HepG2 (cell line): ENCODE data around the gene UGP2. TPM values are rescaled to one million over a fixed set of nuclear protein-coding genes. Genes with fewer than 3 reads are reported as not detected.

Source experiments
- ATAC-seq: fragments of 200-7000 bp; cut with Tn5 transposase; 3 replicates; pipeline ENCODE4 v1.9.1; 2020; ENCODE audit warnings: mild to moderate bottlenecking, moderate library complexity
- BruUV-seq: library from RNA; stranded (reverse); fragments of 400-500 nt; replicated peaks from 2 replicates; lab custom pipeline; 2021; lab: Mats Ljungman, UMichigan
- CTCF ChIA-PET: fragments of 300-600 bp; formaldehyde crosslinking; extraction: SDS; loops from one replicate; lab custom pipeline; 2021; ENCODE audit warnings: low total read pairs, inconsistent platforms, low intra/inter-chr PET ratio; lab: Yijun Ruan, JAX
- POLR2A ChIA-PET: fragments of 350-600 bp; sonication (Branson Sonifier 250); formaldehyde crosslinking; loops from one replicate; lab custom pipeline; 2020; ENCODE audit warnings: antibody characterized with exemption, inconsistent platforms; lab: Yijun Ruan, JAX
- DNase-seq: peaks from one replicate; pipeline ENCODE4 v3.0.0-alpha.2; 2015; ENCODE audit warnings: low spot score
- FAIRE-seq: peaks from 3 replicates; lab custom pipeline; 2011; peaks lifted over from hg19 to GRCh38; lab: Jason Lieb, UNC
- H2AFZ ChIP-seq: one replicate; pipeline ENCODE4 v1.6.1; 2011; ENCODE audit warnings: low read length, inconsistent platforms
- H3K27ac ChIP-seq: fragments of 300-600 bp; 3 replicates; pipeline ENCODE4 v1.8.0; 2011; ENCODE audit warnings: mixed run types, mild to moderate bottlenecking, mixed read lengths, low read length, inconsistent platforms; ENCODE audit not compliant: insufficient read depth; ENCODE audit errors: extremely low read length
- H3K27me3 ChIP-seq, 2 experiments: fragments of 200-600 bp in 1 of 2; 2 replicates in 1 of 2; 3 replicates in 1 of 2; pipeline versions ENCODE4 v1.6.0 to v1.8.0; 2011; ENCODE audit warnings: low read length in 2 of 2, mild to moderate bottlenecking in 2 of 2, moderate library complexity in 2 of 2, inconsistent platforms in 1 of 2; ENCODE audit not compliant: insufficient read depth in 2 of 2, control insufficient read depth in 1 of 2
- H3K36me3 ChIP-seq, 2 experiments: fragments of 200-600 bp in 1 of 2; replicated peaks in 1 of 2; 2 replicates in 1 of 2; 3 replicates in 1 of 2; pipeline versions ENCODE4 v1.5.1 to v1.8.0; 2011; ENCODE audit warnings: low read length in 2 of 2, inconsistent platforms in 1 of 2; ENCODE audit not compliant: insufficient read depth in 2 of 2, control insufficient read depth in 1 of 2
- H3K4me1 ChIP-seq: 2 replicates; pipeline ENCODE4 v1.5.1; 2012; ENCODE audit warnings: low read length, inconsistent platforms; ENCODE audit not compliant: insufficient read depth
- H3K4me2 ChIP-seq: 2 replicates; pipeline ENCODE4 v1.6.0; 2011; ENCODE audit warnings: low read depth, low read length, inconsistent platforms
- H3K4me3 ChIP-seq, 3 experiments: fragments of 200-600 bp in 1 of 3; sonication (generic), shearing (Covaris generic) in 1 of 3; replicated peaks in 1 of 3; 2 replicates each; pipeline ENCODE4 v1.5.1; 2011 to 2016; ENCODE audit warnings: low read length in 3 of 3, inconsistent platforms in 2 of 3, low read depth in 2 of 3, mild to moderate bottlenecking in 2 of 3, control low read depth in 1 of 3, mixed read lengths in 1 of 3; ENCODE audit not compliant: insufficient read depth in 1 of 3
- H3K79me2 ChIP-seq: one replicate; pipeline ENCODE4 v1.6.1; 2011; ENCODE audit warnings: low read length, inconsistent platforms; ENCODE audit not compliant: insufficient read depth
- H3K9ac ChIP-seq: 2 replicates; pipeline ENCODE4 v1.6.0; 2011; ENCODE audit warnings: mild to moderate bottlenecking, low read depth, low read length, inconsistent platforms; ENCODE audit not compliant: insufficient read depth
- H3K9me3 ChIP-seq: 2 replicates; pipeline ENCODE4 v1.5.1; 2012; ENCODE audit warnings: mild to moderate bottlenecking, low read length
- H4K20me1 ChIP-seq: 2 replicates; pipeline ENCODE4 v1.6.0; 2011; ENCODE audit warnings: inconsistent platforms, mild to moderate bottlenecking, low read length, moderate library complexity; ENCODE audit not compliant: insufficient read depth
- ASH2L ChIP-seq: fragments of 300-600, 200-600 bp; sonication (generic); IDR thresholded peaks from 2 replicates; pipeline ENCODE4 v1.7.0; 2017; ENCODE audit warnings: low read depth, mild to moderate bottlenecking, moderate library complexity, mixed read lengths, low read length; ENCODE audit not compliant: insufficient read length
- DPF2 ChIP-seq: sonication (generic); formaldehyde crosslinking; IDR thresholded peaks from 2 replicates; pipeline ENCODE4 v1.4.0; 2020; ENCODE audit warnings: mild to moderate bottlenecking, low read depth, missing genetic modification reagents, borderline replicate concordance
- DR1 ChIP-seq: sonication (generic); formaldehyde crosslinking; IDR thresholded peaks from 2 replicates; pipeline ENCODE4 v1.8.0; 2021; ENCODE audit warnings: mild to moderate bottlenecking, missing genetic modification reagents, inconsistent platforms
- FOXJ3 ChIP-seq: sonication (generic); formaldehyde crosslinking; IDR thresholded peaks from 2 replicates; pipeline ENCODE4 v1.4.0; 2020; ENCODE audit warnings: missing genetic modification reagents, mild to moderate bottlenecking, borderline replicate concordance
- FOXP1 ChIP-seq, 2 experiments: fragments of 450-650 bp in 1 of 2; IDR thresholded peaks; 2 replicates each; pipeline ENCODE4 v1.6.1; 2017 to 2018; ENCODE audit warnings: antibody characterized with exemption in 1 of 2
- HDAC2 ChIP-seq: sonication (generic); formaldehyde crosslinking; IDR thresholded peaks from 2 replicates; pipeline ENCODE4 v1.4.0; 2020; ENCODE audit warnings: missing genetic modification reagents
- NONO ChIP-seq, 2 experiments: fragments of 450-650 bp in 1 of 2; sonication (generic) in 1 of 2; formaldehyde crosslinking in 1 of 2; IDR thresholded peaks in 1 of 2; conservative IDR thresholded peaks in 1 of 2; 2 replicates each; pipeline versions ENCODE4 v1.6.1 to v1.8.0; 2017 to 2022; ENCODE audit warnings: mild to moderate bottlenecking in 1 of 2, missing genetic modification reagents in 1 of 2, moderate library complexity in 1 of 2
- NR3C1 ChIP-seq: sonication (generic); formaldehyde crosslinking; IDR thresholded peaks from 2 replicates; pipeline ENCODE4 v1.4.0; 2020; ENCODE audit warnings: missing genetic modification reagents
- PAX8 ChIP-seq: sonication (generic); formaldehyde crosslinking; IDR thresholded peaks from 2 replicates; pipeline ENCODE4 v1.8.0; 2022; ENCODE audit warnings: mild to moderate bottlenecking, missing genetic modification reagents, borderline replicate concordance
- RFX5 ChIP-seq: IDR thresholded peaks from 2 replicates; pipeline ENCODE4 v1.6.1; 2011; ENCODE audit warnings: low read depth, low read length, improper control_type of control experiment
- SNAPC2 ChIP-seq: sonication (generic); formaldehyde crosslinking; IDR thresholded peaks from 2 replicates; pipeline ENCODE4 v1.8.1; 2022; ENCODE audit warnings: mild to moderate bottlenecking, missing genetic modification reagents
- ZNF160 ChIP-seq: sonication (generic); formaldehyde crosslinking; IDR thresholded peaks from 2 replicates; pipeline ENCODE4 v1.8.0; 2022; ENCODE audit warnings: mild to moderate bottlenecking, inconsistent platforms, missing genetic modification reagents
- ZNF263 ChIP-seq: sonication (generic); formaldehyde crosslinking; IDR thresholded peaks from 2 replicates; pipeline ENCODE4 v1.4.0; 2020; ENCODE audit warnings: missing genetic modification reagents
- WGBS: methylation state at CpG from one replicate; pipeline ENCODE4 v1.1.6; 2017; ENCODE audit warnings: low lambda C conversion rate; 5-methylcytosine and 5-hydroxymethylcytosine counted together
- in situ Hi-C: cut with HindIII; loops from 2 replicates; pipeline ENCODE4 v1.10.0; 2017; ENCODE audit warnings: low pct_unique_long_range_greater_than_20kb; ENCODE audit not compliant: extremely low pct_ligation_motif_present
- intact Hi-C: fragments of 100-400 bp; cut with micrococcal nuclease; formaldehyde crosslinking; loops from one replicate; pipeline ENCODE4 v1.10.0; 2022; ENCODE audit not compliant: unreplicated experiment
- polyA plus RNA-seq, 8 experiments: library from polyadenylated mRNA; depleted of rRNA in 3 of 8; stranded (reverse) in 7 of 8; unstranded in 1 of 8; fragments of >200 nt; fragmentation: Illumina TruSeq in 4 of 8; extraction: Trizol in 4 of 8; gene quantifications; 2 replicates each; pipeline versions ENCODE4 v1.2.1 to v1.2.3, GENCODE V29; 2011 to 2016; ENCODE audit warnings: low read depth in 4 of 8, missing spikeins in 1 of 8, mixed read lengths in 1 of 8; ENCODE audit not compliant: insufficient read depth in 1 of 8
- total RNA-seq, 5 experiments: library from RNA; depleted of rRNA; stranded (reverse); fragments of >200 nt; fragmentation: Illumina TruSeq; extraction: Trizol; gene quantifications; 2 replicates each; pipeline ENCODE4 v1.2.3, GENCODE V29; 2016; ENCODE audit warnings: low read depth in 1 of 5
- TF ChIP-seq, protein P1 (sequence below): sonication (generic); formaldehyde crosslinking; IDR thresholded peaks from 2 replicates; pipeline ENCODE4 v1.8.1; 2023; ENCODE audit warnings: missing genetic modification reagents, mild to moderate bottlenecking, borderline replicate concordance
- TF ChIP-seq, protein P2 (sequence below), 2 experiments: fragments of 450-650 bp in 1 of 2; sonication (generic) in 1 of 2; formaldehyde crosslinking; IDR thresholded peaks; 2 replicates each; pipeline versions ENCODE4 v1.5.0 to v1.8.0; 2020 to 2022; ENCODE audit warnings: mild to moderate bottlenecking in 1 of 2, missing genetic modification reagents in 1 of 2
- TF ChIP-seq, protein P3 (sequence below): IDR thresholded peaks from 2 replicates; pipeline ENCODE4 v1.6.1; 2016; ENCODE audit warnings: missing compliant biosample characterization, missing genetic modification reagents, borderline replicate concordance

Gene UGP2
- total and polyA plus RNA-seq, 2 of the 13 experiments (the other 11 are each of a cell fraction or from before 2014, with no cell fraction given), result 96.0 to 134 TPM

DNA sequence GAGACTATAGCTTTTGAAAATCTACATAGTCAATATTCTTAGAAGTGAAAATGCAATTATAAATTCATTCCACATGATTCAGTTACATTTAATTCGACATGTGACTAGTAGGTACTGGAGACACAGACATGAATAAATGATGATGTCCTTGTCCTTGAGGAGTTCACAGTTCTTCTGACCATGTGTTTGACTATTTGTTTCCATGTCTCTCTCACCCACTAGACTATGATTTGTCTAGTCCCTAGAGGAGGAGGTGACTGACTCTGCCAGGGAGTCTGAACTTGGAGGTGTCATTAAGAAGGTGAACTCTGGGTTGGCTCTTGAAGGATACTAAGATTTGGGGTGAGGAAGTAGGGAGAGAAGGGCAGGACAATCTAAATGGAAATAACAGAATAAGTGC is 20.7 kb upstream of the UGP2 start:
- DNase-seq, result no peak
- no peak overlapping the region for H2AFZ ChIP-seq
- H3K27ac ChIP-seq, result peak overlapping the region; percentile 66
- BruUV-seq, result no TSS peak
- POLR2A ChIA-PET, result interaction anchor here (1.2 to 5.0 kb wide), 2 partner anchors 9 to 21 kb away, joined by 5 to 56 read pairs; partner anchors contain the start of gene UGP2
- CTCF ChIA-PET, result no interaction called here
- no peaks in the 10 kb centered on the region for H3K79me2 ChIP-seq
- no peak overlapping the region for H3K4me3 ChIP-seq
- peaks cover 44% of the 10 kb centered on the region for H3K4me1 ChIP-seq
- no peak for FAIRE-seq
- no peaks in the 10 kb centered on the region for H3K9me3 ChIP-seq
- intact Hi-C loops (loop anchor here (1.0 to 2.0 kb wide), 2 partner anchors 17 to 20 kb away; partner anchors contain the start of gene UGP2), in situ Hi-C loops (no loop called here)
- no peaks in the 10 kb centered on the region for H3K36me3 ChIP-seq
- no peaks in the 10 kb centered on the region for H4K20me1 ChIP-seq
- H3K4me2 ChIP-seq, result peak overlapping the region; percentile 18
- ATAC-seq, result peak; percentile 47
- H3K9ac ChIP-seq, result no peak overlapping the region
- no peaks in the 10 kb centered on the region for H3K27me3 ChIP-seq
- 14% methylated on average over 1 of the region's 1 CpG for WGBS
- TF ChIP-seq, protein P1, sequence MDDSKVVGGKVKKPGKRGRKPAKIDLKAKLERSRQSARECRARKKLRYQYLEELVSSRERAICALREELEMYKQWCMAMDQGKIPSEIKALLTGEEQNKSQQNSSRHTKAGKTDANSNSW (CRISPR knock-in tag), result no peak
- no peak for TF ChIP-seq DR1
- TF ChIP-seq RFX5, result no peak
- no peak for TF ChIP-seq PAX8 (CRISPR knock-in tag)

DNA sequence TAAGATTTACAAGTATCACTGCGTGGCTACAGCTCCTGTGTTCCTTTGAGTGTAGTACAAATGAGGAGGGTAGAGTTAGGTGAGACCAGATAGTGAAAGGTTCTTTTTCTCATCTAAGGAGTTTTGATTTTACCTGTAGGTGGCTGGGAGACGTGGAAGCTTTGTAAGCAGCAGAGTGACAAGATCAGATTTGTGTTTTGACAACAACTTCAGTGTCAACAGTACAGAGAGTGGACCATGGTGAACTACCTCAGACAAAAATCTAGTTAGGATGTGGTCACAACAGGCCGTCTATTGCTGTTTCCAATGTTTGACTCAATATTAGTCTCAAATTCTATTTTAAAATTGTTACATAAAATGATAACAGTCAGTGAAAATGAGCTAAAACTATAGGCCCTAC is 20.3 kb upstream of the UGP2 start:
- FAIRE-seq, result no peak
- ChIA-PET CTCF (no interaction called here), POLR2A (interaction anchor here (5.0 kb wide), 1 partner anchor 21 kb away, joined by 56 read pairs; the partner anchor contains the start of gene UGP2)
- H3K9me3 ChIP-seq, result no peaks in the 10 kb centered on the region
- no peak overlapping the region for H3K4me3 ChIP-seq
- H3K9ac ChIP-seq, result no peak overlapping the region
- 55% methylated on average over 3 of the region's 3 CpGs for WGBS
- ATAC-seq, result peak; percentile 19; the same call in 2 of the 3 replicates
- no TSS peak for BruUV-seq
- peaks cover 44% of the 10 kb centered on the region for H3K4me1 ChIP-seq
- in situ Hi-C loops (no loop called here), intact Hi-C loops (loop anchor here (1.0 to 2.0 kb wide), 2 partner anchors 17 to 19 kb away; partner anchors contain the start of gene UGP2)
- peak overlapping the region; percentile 24 for H2AFZ ChIP-seq
- H3K36me3 ChIP-seq, result no peaks in the 10 kb centered on the region
- H3K27ac ChIP-seq, result peak overlapping the region; percentile 66
- no peaks in the 10 kb centered on the region for H3K27me3 ChIP-seq
- H3K4me2 ChIP-seq, result peak overlapping the region; percentile 18
- no peaks in the 10 kb centered on the region for H4K20me1 ChIP-seq
- H3K79me2 ChIP-seq, result no peaks in the 10 kb centered on the region
- no peak for DNase-seq
- TF ChIP-seq, protein P2, sequence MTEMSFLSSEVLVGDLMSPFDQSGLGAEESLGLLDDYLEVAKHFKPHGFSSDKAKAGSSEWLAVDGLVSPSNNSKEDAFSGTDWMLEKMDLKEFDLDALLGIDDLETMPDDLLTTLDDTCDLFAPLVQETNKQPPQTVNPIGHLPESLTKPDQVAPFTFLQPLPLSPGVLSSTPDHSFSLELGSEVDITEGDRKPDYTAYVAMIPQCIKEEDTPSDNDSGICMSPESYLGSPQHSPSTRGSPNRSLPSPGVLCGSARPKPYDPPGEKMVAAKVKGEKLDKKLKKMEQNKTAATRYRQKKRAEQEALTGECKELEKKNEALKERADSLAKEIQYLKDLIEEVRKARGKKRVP (CRISPR knock-in tag; IDR thresholded peaks at IDR 0.05), result 0 out of 4 replicates have a peak, but pooled peaks of 1 of the 2 experiments have one; percentile 44
- TF ChIP-seq, protein P3, sequence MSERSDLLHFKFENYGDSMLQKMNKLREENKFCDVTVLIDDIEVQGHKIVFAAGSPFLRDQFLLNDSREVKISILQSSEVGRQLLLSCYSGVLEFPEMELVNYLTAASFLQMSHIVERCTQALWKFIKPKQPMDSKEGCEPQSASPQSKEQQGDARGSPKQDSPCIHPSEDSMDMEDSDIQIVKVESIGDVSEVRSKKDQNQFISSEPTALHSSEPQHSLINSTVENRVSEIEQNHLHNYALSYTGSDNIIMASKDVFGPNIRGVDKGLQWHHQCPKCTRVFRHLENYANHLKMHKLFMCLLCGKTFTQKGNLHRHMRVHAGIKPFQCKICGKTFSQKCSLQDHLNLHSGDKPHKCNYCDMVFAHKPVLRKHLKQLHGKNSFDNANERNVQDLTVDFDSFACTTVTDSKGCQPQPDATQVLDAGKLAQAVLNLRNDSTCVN (CRISPR knock-in tag), result no peak
- no peak for TF ChIP-seq FOXP1 (IDR thresholded peaks at IDR 0.05)
- TF ChIP-seq FOXP1 (CRISPR knock-in tag; IDR thresholded peaks at IDR 0.05), result peak; percentile 60
- TF ChIP-seq ZNF263, result no peak
- TF ChIP-seq FOXJ3 (CRISPR knock-in tag), result no peak
- TF ChIP-seq SNAPC2 (CRISPR knock-in tag), result no peak
- TF ChIP-seq DPF2 (CRISPR knock-in tag), result no peak
- no peak for TF ChIP-seq NONO (IDR thresholded peaks at IDR 0.05)
- 0 out of 2 replicates have a peak, but pooled peaks have one; percentile 39 for TF ChIP-seq NONO (CRISPR knock-in tag; conservative IDR thresholded peaks at IDR 0.05)
- TF ChIP-seq HDAC2 (CRISPR knock-in tag), result no peak
- no peak for TF ChIP-seq NR3C1 (CRISPR knock-in tag)
- no peak for TF ChIP-seq ZNF160 (CRISPR knock-in tag)
- TF ChIP-seq ASH2L, result no peak
